Measurements from ENCODE around the gene RPP25L. TPM values are rescaled to one million over a fixed set of nuclear protein-coding genes. Genes with fewer than 3 reads are reported as not detected.

RPP25L gene
- polyA plus RNA-seq, 3 donors: 20.1 to 42.3 (median 39.4) TPM

GRCh38 chr9:34656992-34657391 is 45.1 kb upstream of the RPP25L start:
- Histone ChIP-seq H3K4me3 (replicated peaks in 1 of 3; ENCODE audit: low read depth in 2 of 3, low read length in 3 of 3) (no peak overlapping the region), H3K27ac (ENCODE audit: low read depth in 1 of 2, low read length in 2 of 2) (no peak overlapping the region), H3K4me2 (replicated peaks; ENCODE audit: extremely low read depth, low read length, poor library complexity, severe bottlenecking) (no peak overlapping the region), H3K9me3 (replicated peaks in 1 of 2; ENCODE audit: control insufficient read depth in 1 of 2, insufficient read depth in 1 of 2, low read length in 2 of 2) (no peaks in the 10 kb centered on the region), H3K27me3 (ENCODE audit: control insufficient read depth in 2 of 2, insufficient read depth in 2 of 2, low read length in 2 of 2) (no peaks in the 10 kb centered on the region), H4K20me1 (ENCODE audit: insufficient read depth, low read length) (no peaks in the 10 kb centered on the region), H3K9ac (ENCODE audit: insufficient read depth, low read length, poor library complexity, severe bottlenecking) (no peak overlapping the region), H3K79me2 (ENCODE audit: insufficient read depth, low read length) (no peaks in the 10 kb centered on the region), H3K4me1 (ENCODE audit: control insufficient read depth in 1 of 2, insufficient read depth in 2 of 2, low read length in 2 of 2) (peaks cover 3 to 5% of the 10 kb centered on the region in 2 donors), H3K36me3 (replicated peaks in 1 of 2; ENCODE audit: control insufficient read depth in 1 of 2, insufficient read depth in 2 of 2, low read length in 2 of 2) (no peaks in the 10 kb centered on the region), H2AFZ (ENCODE audit: insufficient read depth, low read depth, low read length, poor library complexity, severe bottlenecking) (no peak overlapping the region)
- Mint-ChIP-seq H3K36me3 (peaks cover 0 to 6% of the 10 kb centered on the region in 2 donors), H3K27me3 (ENCODE audit: low read depth in 3 of 3) (peaks cover 8 to 14% (median 9%) of the 10 kb centered on the region in 3 donors), H3K27ac (no peak overlapping the region), H3K9me3 (peaks cover 0 to 4% (median 0%) of the 10 kb centered on the region in 7 donors), H3K4me3 (no peak overlapping the region), H3K4me1 (peaks cover 17% of the 10 kb centered on the region)
- WGBS (ENCODE audit: insufficient coverage): 80% methylated on average over 1 of the region's 5 CpGs
- DNase-seq: no peak
- intact Hi-C loops (cut with micrococcal nuclease): no loop called here
- TF ChIP-seq CTCF (IDR thresholded peaks at IDR 0.05): no peak

- H3K9me3 ChIP-seq (replicated peaks in 1 of 2; ENCODE audit: control insufficient read depth in 1 of 2, insufficient read depth in 1 of 2, low read length in 2 of 2): no peaks in the 10 kb centered on the region
- WGBS (ENCODE audit: insufficient coverage): 100% methylated on average over 4 of the region's 5 CpGs
- H3K9me3 Mint-ChIP-seq: peaks cover 0 to 4% (median 0%) of the 10 kb centered on the region in 7 donors
- no peak overlapping the region for H3K4me3 ChIP-seq (replicated peaks in 1 of 3; ENCODE audit: low read depth in 2 of 3, low read length in 3 of 3)
- intact Hi-C loops (cut with micrococcal nuclease): no loop called here
- H3K79me2 ChIP-seq (ENCODE audit: insufficient read depth, low read length): no peaks in the 10 kb centered on the region
- H3K27me3 Mint-ChIP-seq (ENCODE audit: low read depth in 3 of 3): peaks cover 8 to 14% (median 8%) of the 10 kb centered on the region in 3 donors
- H3K36me3 Mint-ChIP-seq: peaks cover 8 to 18% of the 10 kb centered on the region in 2 donors
- peaks cover 0 to 7% of the 10 kb centered on the region in 2 donors for H3K36me3 ChIP-seq (replicated peaks in 1 of 2; ENCODE audit: control insufficient read depth in 1 of 2, insufficient read depth in 2 of 2, low read length in 2 of 2)
- H3K27ac Mint-ChIP-seq: no peak overlapping the region
- H3K4me1 ChIP-seq (ENCODE audit: control insufficient read depth in 1 of 2, insufficient read depth in 2 of 2, low read length in 2 of 2): peaks cover 5 to 10% of the 10 kb centered on the region in 2 donors
- no peaks in the 10 kb centered on the region for H3K27me3 ChIP-seq (ENCODE audit: control insufficient read depth in 2 of 2, insufficient read depth in 2 of 2, low read length in 2 of 2)
- H3K4me1 Mint-ChIP-seq: peaks cover 22% of the 10 kb centered on the region
- no peak overlapping the region for H3K4me2 ChIP-seq (replicated peaks; ENCODE audit: extremely low read depth, low read length, poor library complexity, severe bottlenecking)
- no peaks in the 10 kb centered on the region for H4K20me1 ChIP-seq (ENCODE audit: insufficient read depth, low read length)
- no peak overlapping the region for H3K27ac ChIP-seq (ENCODE audit: low read depth in 1 of 2, low read length in 2 of 2)
- H3K4me3 Mint-ChIP-seq: no peak overlapping the region
- no peak for TF ChIP-seq CTCF (IDR thresholded peaks at IDR 0.05)
- no peak for DNase-seq
- H3K9ac ChIP-seq (ENCODE audit: insufficient read depth, low read length, poor library complexity, severe bottlenecking): no peak overlapping the region
- H2AFZ ChIP-seq (ENCODE audit: insufficient read depth, low read depth, low read length, poor library complexity, severe bottlenecking): no peak overlapping the region
These were observed 43.5 kb upstream of the RPP25L start for GRCh38 chr9:34655394-34655793.
